GM19240 (cell line): ENCODE results near the gene WNT2.

Source experiments
- DNase-seq: peaks from one replicate; pipeline ENCODE4 v3.0.0; 2011; ENCODE audit warnings: low spot score; ENCODE audit not compliant: insufficient read length

The WNT2 gene

GRCh38 chr7:117322741-117323304, at the start of gene WNT2:
WNT2 (minus strand) TSS chr7:117323058; CDS start chr7:117322989, 69 bp downstream.
- no peak for DNase-seq

GRCh38 chr7:117372073-117372472, 49.2 kb upstream of the WNT2 start:
- no peak for DNase-seq

GRCh38 chr7:117364339-117365080, 41.7 kb upstream of the WNT2 start:
- no peak for DNase-seq

- no peak for DNase-seq
These were observed 39.5 kb upstream of the WNT2 start for GRCh38 chr7:117362294-117362888.

- DNase-seq: no peak
These were observed 27.2 kb upstream of the WNT2 start for GRCh38 chr7:117350027-117350426.

GRCh38 chr7:117349570-117349969, 26.7 kb upstream of the WNT2 start:
- no peak for DNase-seq

GRCh38 chr7:117347962-117348672, 25.3 kb upstream of the WNT2 start:
- DNase-seq: no peak

- DNase-seq: no peak
These were observed 24.6 kb upstream of the WNT2 start for GRCh38 chr7:117347480-117347879.

GRCh38 chr7:117346161-117346560, 23.3 kb upstream of the WNT2 start:
- no peak for DNase-seq

- DNase-seq: no peak
These were observed 15.2 kb upstream of the WNT2 start for GRCh38 chr7:117338020-117338419.

GRCh38 chr7:117333168-117333567, 10.3 kb upstream of the WNT2 start:
- DNase-seq: no peak

- DNase-seq: no peak
These were observed 9.2 kb upstream of the WNT2 start for GRCh38 chr7:117332031-117332430.

GRCh38 chr7:117325836-117326235, 3.0 kb upstream of the WNT2 start:
- DNase-seq: no peak

- no peak for DNase-seq
These were observed 2.1 kb upstream of the WNT2 start for GRCh38 chr7:117324960-117325359.

GRCh38 chr7:117323851-117324711, 1.2 kb upstream of the WNT2 start:
- no peak for DNase-seq

- DNase-seq: no peak
These were observed 520 bp upstream of the WNT2 start for GRCh38 chr7:117323305-117323850.

- no peak for DNase-seq
These were observed 2.3 kb downstream of the WNT2 start for GRCh38 chr7:117320523-117320922.

- no peak for DNase-seq
These were observed 3.7 kb downstream of the WNT2 start for GRCh38 chr7:117319181-117319580.

- no peak for DNase-seq
These were observed 9.3 kb downstream of the WNT2 start for GRCh38 chr7:117313582-117313981.

- DNase-seq: no peak
These were observed 10.0 kb downstream of the WNT2 start for GRCh38 chr7:117312593-117313580.
